WTC11 (cell line): ENCODE data around the gene BMP10. TPM values are rescaled to one million over a fixed set of nuclear protein-coding genes. Genes with fewer than 3 reads are reported as not detected.
"Not testable (repeated sequence)": the region's sequence is repeated elsewhere in the genome, so short reads cannot be mapped to it uniquely, and the experiment has no call there.

Experiments
- ATAC-seq: fragments of 200-7000 bp; cut with Tn5 transposase; 2 replicates; pipeline ENCODE4 v1.10.0; 2021; ENCODE audit warnings: mild to moderate bottlenecking, moderate library complexity
- CTCF ChIA-PET: fragments of 300-600 bp; sonication (Branson Sonifier 250); formaldehyde crosslinking; loops from one replicate; lab custom pipeline; 2021; ENCODE audit warnings: antibody characterized with exemption; lab: Charles Lee
- POLR2A ChIA-PET: fragments of 350-600 bp; sonication (Branson Sonifier 250); formaldehyde crosslinking; loops from one replicate; lab custom pipeline; 2021; ENCODE audit warnings: antibody characterized with exemption; lab: Charles Lee
- DNase-seq: peaks from one replicate; pipeline ENCODE4 v3.0.0; 2021; ENCODE audit warnings: low spot score
- H3K27ac Mint-ChIP-seq: 2 replicates; pipeline ENCODE4 v1.8.0; 2021; ENCODE audit warnings: mixed read lengths
- H3K27me3 Mint-ChIP-seq: 2 replicates; pipeline ENCODE4 v1.8.0; 2021; ENCODE audit warnings: low read depth, mild to moderate bottlenecking, moderate library complexity, mixed read lengths
- H3K36me3 Mint-ChIP-seq: 2 replicates; pipeline ENCODE4 v1.8.0; 2021; ENCODE audit warnings: mixed read lengths
- H3K4me1 Mint-ChIP-seq: 2 replicates; pipeline ENCODE4 v1.8.0; 2022; ENCODE audit warnings: mixed read lengths
- H3K4me3 Mint-ChIP-seq: 2 replicates; pipeline ENCODE4 v1.8.0; 2021; ENCODE audit warnings: mild to moderate bottlenecking, moderate library complexity, mixed read lengths
- H3K9me3 Mint-ChIP-seq: 2 replicates; pipeline ENCODE4 v1.8.0; 2021; ENCODE audit warnings: mixed read lengths
- CREM ChIP-seq: sonication (generic); formaldehyde crosslinking; IDR thresholded peaks from 2 replicates; pipeline ENCODE4 v1.8.1; 2022; ENCODE audit warnings: mild to moderate bottlenecking, missing genetic modification reagents, moderate library complexity
- CTCF ChIP-seq: fragments of 200-600 bp; IDR thresholded peaks from 2 replicates; pipeline ENCODE4 v1.8.0; 2022; ENCODE audit warnings: antibody characterized with exemption
- EMX1 ChIP-seq: fragments of 250-450 bp; sonication (Bioruptor Pico); IDR thresholded peaks from 2 replicates; pipeline ENCODE4 v1.8.0; 2021; ENCODE audit warnings: mild to moderate bottlenecking
- ERG ChIP-seq: fragments of 250-450 bp; sonication (Bioruptor Pico); IDR thresholded peaks from 2 replicates; pipeline ENCODE4 v1.8.0; 2021; ENCODE audit warnings: mild to moderate bottlenecking
- ESRRA ChIP-seq: sonication (generic); formaldehyde crosslinking; IDR thresholded peaks from 2 replicates; pipeline ENCODE4 v1.8.1; 2022; ENCODE audit warnings: mild to moderate bottlenecking, missing genetic modification reagents, borderline replicate concordance
- ETV6 ChIP-seq: sonication (generic); formaldehyde crosslinking; IDR thresholded peaks from 2 replicates; pipeline ENCODE4 v1.8.1; 2022; ENCODE audit warnings: mild to moderate bottlenecking, missing genetic modification reagents
- GABPB1 ChIP-seq: sonication (generic); formaldehyde crosslinking; IDR thresholded peaks from 2 replicates; pipeline ENCODE4 v1.8.1; 2023; ENCODE audit warnings: mild to moderate bottlenecking, missing genetic modification reagents
- HMGA2 ChIP-seq: fragments of 250-450 bp; sonication (Bioruptor Pico); IDR thresholded peaks from 2 replicates; pipeline ENCODE4 v1.4.0; 2021; ENCODE audit warnings: mild to moderate bottlenecking, moderate library complexity
- MXD4 ChIP-seq: fragments of 250-450 bp; sonication (Bioruptor Pico); IDR thresholded peaks from 2 replicates; pipeline ENCODE4 v1.8.0; 2021; ENCODE audit warnings: mild to moderate bottlenecking, moderate library complexity, borderline replicate concordance
- NR1H2 ChIP-seq: sonication (generic); formaldehyde crosslinking; IDR thresholded peaks from 2 replicates; pipeline ENCODE4 v1.9.0; 2021; ENCODE audit warnings: mild to moderate bottlenecking, moderate library complexity, missing genetic modification reagents
- ZBTB21 ChIP-seq: sonication (generic); formaldehyde crosslinking; IDR thresholded peaks from 2 replicates; pipeline ENCODE4 v1.8.1; 2023; ENCODE audit warnings: mild to moderate bottlenecking, missing genetic modification reagents, borderline replicate concordance
- ZNF138 ChIP-seq: sonication (generic); formaldehyde crosslinking; conservative IDR thresholded peaks from 2 replicates; pipeline ENCODE4 v1.8.1; 2022; ENCODE audit warnings: mild to moderate bottlenecking, moderate library complexity, missing genetic modification reagents
- ZNF416 ChIP-seq: fragments of 250-450 bp; sonication (Bioruptor Pico); IDR thresholded peaks from 2 replicates; pipeline ENCODE4 v1.9.0; 2021; ENCODE audit warnings: mild to moderate bottlenecking, inconsistent platforms
- ZNF425 ChIP-seq: fragments of 250-450 bp; sonication (Bioruptor Pico); conservative IDR thresholded peaks from 2 replicates; pipeline ENCODE4 v1.9.0; 2021; ENCODE audit warnings: mild to moderate bottlenecking
- ZNF532 ChIP-seq: fragments of 250-450 bp; sonication (Bioruptor Pico); IDR thresholded peaks from 2 replicates; pipeline ENCODE4 v1.9.0; 2021; ENCODE audit warnings: mild to moderate bottlenecking, borderline replicate concordance
- total RNA-seq: library from RNA; stranded (reverse); gene quantifications from 3 replicates; pipeline ENCODE4 v1.2.3, GENCODE V29; 2021

BMP10 gene
- total RNA-seq, 1 experiment from 2014 or later: not detected

- peak; percentile 95 for ATAC-seq
- peaks cover 6% of the 10 kb centered on the region for H3K36me3 Mint-ChIP-seq
- TF ChIP-seq ZNF425: peak; percentile 72
- no peak for TF ChIP-seq HMGA2
- TF ChIP-seq, all 79 proteins: peak for 1
- Mint-ChIP-seq H3K4me1 (no peaks in the 10 kb centered on the region), H3K27me3 (no peaks in the 10 kb centered on the region; the same call in none of the 2 replicates), H3K9me3 (peaks cover 20% of the 10 kb centered on the region), H3K27ac (no peak overlapping the region), H3K4me3 (no peak overlapping the region)
- ChIA-PET CTCF (interaction anchor here (0.9 to 2.5 kb wide), 8 partner anchors 8 to 438 kb away, joined by 3 to 19 read pairs (median 4); no protein-coding TSS in a partner anchor), POLR2A (no interaction called here)
- DNase-seq: peak; percentile 21
Observed at GRCh38 chr2:68901199-68901514, 30.0 kb upstream of the BMP10 start.

- ChIA-PET POLR2A (no interaction called here), CTCF (interaction anchor here (1.0 to 2.5 kb wide), 7 partner anchors 9 to 437 kb away, joined by 3 to 19 read pairs (median 5); no protein-coding TSS in a partner anchor)
- H3K27me3 Mint-ChIP-seq: no peaks in the 10 kb centered on the region; the same call in none of the 2 replicates
Observed at GRCh38 chr2:68900496-68901198, 29.4 kb upstream of the BMP10 start.

GRCh38 chr2:68895981-68896380 is 24.8 kb upstream of the BMP10 start:
- H3K4me1 Mint-ChIP-seq, POLR2A ChIA-PET, H3K27ac Mint-ChIP-seq: not testable (repeated sequence)

More at GRCh38 chr2:68900496-68901198, 29.4 kb upstream of the BMP10 start:
- H3K4me1 Mint-ChIP-seq: no peaks in the 10 kb centered on the region
- ATAC-seq (peak; percentile 68), DNase-seq (no peak)
- H3K4me3 Mint-ChIP-seq: no peak overlapping the region
- H3K27ac Mint-ChIP-seq: no peak overlapping the region
- TF ChIP-seq CREM (CRISPR knock-in tag): no peak
- no peak for TF ChIP-seq GABPB1 (CRISPR knock-in tag)
- TF ChIP-seq ESRRA (CRISPR knock-in tag): no peak
- TF ChIP-seq ETV6 (CRISPR knock-in tag): no peak
- TF ChIP-seq ZNF138 (CRISPR knock-in tag): no peak
- TF ChIP-seq ZBTB21 (CRISPR knock-in tag): no peak
- no peak for TF ChIP-seq ZNF532 (CRISPR knock-in tag)
- no peak for TF ChIP-seq MXD4 (CRISPR knock-in tag)
- no peak for TF ChIP-seq EMX1 (CRISPR knock-in tag)
- no peak for TF ChIP-seq ZNF416 (CRISPR knock-in tag)
- H3K36me3 Mint-ChIP-seq: peaks cover 6% of the 10 kb centered on the region
- H3K9me3 Mint-ChIP-seq: peaks cover 22% of the 10 kb centered on the region

GRCh38 chr2:68889500-68889899 is 18.3 kb upstream of the BMP10 start:
- Mint-ChIP-seq H3K4me3 (no peak overlapping the region), H3K4me1 (peaks cover 6% of the 10 kb centered on the region), H3K27ac (no peak overlapping the region), H3K9me3 (no peaks in the 10 kb centered on the region), H3K27me3 (peaks cover 5% of the 10 kb centered on the region; the same call in 1 of the 2 replicates), H3K36me3 (no peaks in the 10 kb centered on the region)
- POLR2A ChIA-PET: no interaction called here
- no peak for DNase-seq
- CTCF ChIA-PET: interaction anchor here (2.0 kb wide), 1 partner anchor 36 kb away, joined by 5 read pairs; no protein-coding TSS in a partner anchor
- no peak for ATAC-seq
- no peak for TF ChIP-seq CTCF
- no peak for TF ChIP-seq NR1H2 (CRISPR knock-in tag)
- no peak for TF ChIP-seq ZNF416 (CRISPR knock-in tag)
- no peak for TF ChIP-seq ERG (CRISPR knock-in tag)

More at GRCh38 chr2:68895981-68896380, 24.8 kb upstream of the BMP10 start:
- H3K27me3 Mint-ChIP-seq, ATAC-seq, H3K36me3 Mint-ChIP-seq, H3K4me3 Mint-ChIP-seq, DNase-seq, CTCF ChIA-PET, H3K9me3 Mint-ChIP-seq: not testable (repeated sequence)
